IPS-18c (cell line): ENCODE measurements around the gene KIF4A.
A peak's percentile ranks its signal among the peaks of the same experiment; 100 is the strongest.
"Not testable (repeated sequence)": the region's sequence is repeated elsewhere in the genome, so short reads cannot be mapped to it uniquely, and the experiment has no call there.

Experiments
- H3K4me3 ChIP-seq: 2 replicates; pipeline ENCODE4 v1.7.0; 2013; ENCODE audit warnings: low read depth, mild to moderate bottlenecking, low read length, moderate library complexity; ENCODE audit not compliant: insufficient read depth
- H3K9me3 ChIP-seq: one replicate; pipeline ENCODE4 v1.6.1; 2013; ENCODE audit warnings: mild to moderate bottlenecking, low read length, moderate library complexity; ENCODE audit not compliant: control insufficient read depth, insufficient read depth

Gene KIF4A, protein sequence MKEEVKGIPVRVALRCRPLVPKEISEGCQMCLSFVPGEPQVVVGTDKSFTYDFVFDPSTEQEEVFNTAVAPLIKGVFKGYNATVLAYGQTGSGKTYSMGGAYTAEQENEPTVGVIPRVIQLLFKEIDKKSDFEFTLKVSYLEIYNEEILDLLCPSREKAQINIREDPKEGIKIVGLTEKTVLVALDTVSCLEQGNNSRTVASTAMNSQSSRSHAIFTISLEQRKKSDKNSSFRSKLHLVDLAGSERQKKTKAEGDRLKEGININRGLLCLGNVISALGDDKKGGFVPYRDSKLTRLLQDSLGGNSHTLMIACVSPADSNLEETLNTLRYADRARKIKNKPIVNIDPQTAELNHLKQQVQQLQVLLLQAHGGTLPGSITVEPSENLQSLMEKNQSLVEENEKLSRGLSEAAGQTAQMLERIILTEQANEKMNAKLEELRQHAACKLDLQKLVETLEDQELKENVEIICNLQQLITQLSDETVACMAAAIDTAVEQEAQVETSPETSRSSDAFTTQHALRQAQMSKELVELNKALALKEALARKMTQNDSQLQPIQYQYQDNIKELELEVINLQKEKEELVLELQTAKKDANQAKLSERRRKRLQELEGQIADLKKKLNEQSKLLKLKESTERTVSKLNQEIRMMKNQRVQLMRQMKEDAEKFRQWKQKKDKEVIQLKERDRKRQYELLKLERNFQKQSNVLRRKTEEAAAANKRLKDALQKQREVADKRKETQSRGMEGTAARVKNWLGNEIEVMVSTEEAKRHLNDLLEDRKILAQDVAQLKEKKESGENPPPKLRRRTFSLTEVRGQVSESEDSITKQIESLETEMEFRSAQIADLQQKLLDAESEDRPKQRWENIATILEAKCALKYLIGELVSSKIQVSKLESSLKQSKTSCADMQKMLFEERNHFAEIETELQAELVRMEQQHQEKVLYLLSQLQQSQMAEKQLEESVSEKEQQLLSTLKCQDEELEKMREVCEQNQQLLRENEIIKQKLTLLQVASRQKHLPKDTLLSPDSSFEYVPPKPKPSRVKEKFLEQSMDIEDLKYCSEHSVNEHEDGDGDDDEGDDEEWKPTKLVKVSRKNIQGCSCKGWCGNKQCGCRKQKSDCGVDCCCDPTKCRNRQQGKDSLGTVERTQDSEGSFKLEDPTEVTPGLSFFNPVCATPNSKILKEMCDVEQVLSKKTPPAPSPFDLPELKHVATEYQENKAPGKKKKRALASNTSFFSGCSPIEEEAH

DNA sequence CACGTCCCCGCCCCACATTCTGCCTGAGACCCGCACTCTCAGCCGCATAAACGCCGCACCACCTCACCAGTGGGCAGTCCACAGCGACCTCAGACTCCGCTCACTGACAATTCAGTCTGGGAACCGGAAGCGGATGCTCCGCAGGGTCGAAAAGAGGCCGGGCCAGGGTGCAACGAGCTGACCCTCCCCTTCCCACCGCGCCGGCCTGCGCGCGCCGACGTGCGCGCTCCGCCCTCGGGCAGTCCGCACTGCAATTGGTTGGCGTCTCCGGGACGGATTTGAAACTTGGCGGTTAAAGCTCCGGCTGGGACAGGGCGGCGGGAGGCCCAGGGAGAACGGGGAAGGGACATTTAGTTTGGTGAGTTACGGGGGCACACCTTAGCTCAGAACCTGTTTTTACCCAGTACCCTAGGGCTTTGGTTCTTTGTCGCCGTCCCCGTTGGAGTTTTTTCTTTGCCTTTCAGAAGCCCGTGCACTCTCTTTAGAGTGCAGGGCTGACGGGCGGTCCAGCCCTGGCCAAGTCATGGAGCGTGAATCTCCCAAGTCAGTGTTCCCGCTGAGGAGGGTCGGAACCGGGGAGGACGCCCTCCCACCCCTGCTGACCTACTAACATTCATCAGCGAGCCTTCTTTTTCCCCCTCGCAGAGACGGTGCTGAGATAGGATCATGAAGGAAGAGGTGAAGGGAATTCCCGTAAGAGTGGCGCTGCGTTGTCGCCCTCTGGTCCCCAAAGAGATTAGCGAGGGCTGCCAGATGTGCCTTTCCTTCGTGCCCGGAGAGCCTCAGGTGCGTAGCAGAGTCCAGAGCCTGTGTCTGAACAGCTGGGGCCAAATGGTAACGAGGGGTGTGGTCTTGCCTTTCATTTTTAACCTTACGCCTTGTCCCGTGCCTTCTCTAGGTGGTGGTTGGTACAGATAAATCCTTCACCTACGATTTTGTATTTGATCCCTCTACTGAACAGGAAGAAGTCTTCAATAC is at the start of gene KIF4A, which contains the start of gene PDZD11:
KIF4A (plus strand) TSS at position 312 of the 978 bp plus-strand sequence; CDS start at position 667, 355 bp downstream.
PDZD11 (minus strand) TSS at position 135 of the 978 bp plus-strand sequence. CDS start 586 bp downstream, outside the sequence.
- Histone ChIP-seq H3K9me3 (peaks cover 5% of the 10 kb centered on the region), H3K4me3 (peak within 1 kb of the TSS; percentile 59)

DNA sequence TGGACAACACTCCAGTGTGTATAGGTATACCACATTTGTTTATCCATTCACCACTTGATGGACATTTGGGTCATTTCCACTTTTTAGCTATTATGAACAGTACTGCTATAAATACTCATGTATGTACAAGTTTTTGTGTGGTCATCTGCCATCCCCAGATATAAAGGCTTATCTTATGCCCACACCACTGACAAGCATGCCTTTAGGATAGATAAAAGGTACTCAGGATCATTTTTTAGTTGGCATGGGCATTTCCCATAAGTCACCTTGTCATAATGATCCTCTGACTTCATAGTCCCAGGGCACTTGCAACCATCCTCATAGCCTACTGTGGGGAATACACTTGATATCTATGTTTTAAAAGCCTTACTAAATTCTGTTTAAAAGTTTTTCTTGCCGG is 49.2 kb upstream of the KIF4A start:
- Histone ChIP-seq H3K9me3 (peaks cover 2% of the 10 kb centered on the region), H3K4me3 (no peak overlapping the region)

DNA sequence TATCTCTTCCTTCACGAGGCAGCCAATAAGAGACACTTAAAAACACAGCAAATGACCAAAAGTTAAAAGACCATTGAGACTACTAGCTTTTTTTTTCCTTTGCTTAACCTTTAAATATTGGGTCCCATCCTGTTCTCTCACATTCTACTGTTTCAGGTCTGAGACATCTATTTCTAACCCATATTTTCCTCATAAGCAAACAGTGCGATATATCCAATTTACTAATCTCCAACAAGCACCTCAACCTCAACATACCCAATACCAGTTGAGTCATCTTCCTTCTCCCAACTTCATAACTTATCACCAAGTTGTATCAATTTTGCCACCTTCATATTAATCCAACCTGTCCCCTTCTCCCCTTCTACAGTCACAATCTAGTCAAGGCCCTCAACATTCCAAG is 48.4 kb upstream of the KIF4A start:
- Histone ChIP-seq H3K9me3 (peaks cover 2% of the 10 kb centered on the region), H3K4me3 (no peak overlapping the region)

DNA sequence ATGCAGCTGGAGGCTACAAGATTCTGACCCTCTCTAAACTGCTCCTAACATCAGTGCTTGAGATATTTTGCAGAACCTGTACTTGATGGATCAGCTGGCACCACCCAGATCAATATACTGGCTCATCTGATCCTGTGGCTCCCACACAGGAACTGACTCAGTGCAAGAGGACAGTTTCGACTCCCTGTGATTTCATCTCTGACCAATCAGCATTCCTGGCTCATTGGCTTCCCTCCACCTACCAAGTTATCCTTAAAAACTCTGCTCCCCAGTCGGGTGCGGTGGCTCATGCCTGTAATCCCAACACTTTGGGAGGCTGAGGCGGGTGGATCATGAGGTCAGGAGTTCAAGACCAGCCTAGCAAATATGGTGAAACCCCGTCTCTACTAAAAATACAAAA is 46.3 kb upstream of the KIF4A start:
- not testable (repeated sequence) for H3K9me3 ChIP-seq, H3K4me3 ChIP-seq

DNA sequence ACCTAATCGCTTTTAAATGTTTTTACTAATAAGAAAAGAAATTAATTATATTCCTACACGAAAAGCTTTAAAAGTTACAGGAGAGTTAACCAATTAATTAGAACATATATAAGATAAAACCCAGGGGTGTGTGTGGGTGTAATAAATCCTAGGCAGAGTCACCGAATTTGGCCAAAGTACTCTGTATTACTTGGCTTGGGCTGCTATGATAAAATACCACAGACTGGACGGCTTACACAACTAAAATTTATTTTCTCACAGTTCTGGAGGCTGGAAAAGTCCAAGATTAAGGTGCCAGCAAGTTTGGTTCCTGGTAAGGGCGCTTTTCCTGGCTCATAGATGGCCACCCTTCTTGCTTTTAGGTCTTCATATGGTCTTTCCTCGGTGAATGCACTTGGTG is 45.0 kb upstream of the KIF4A start:
- H3K4me3 ChIP-seq, result no peak overlapping the region
- peaks cover 2% of the 10 kb centered on the region for H3K9me3 ChIP-seq

DNA sequence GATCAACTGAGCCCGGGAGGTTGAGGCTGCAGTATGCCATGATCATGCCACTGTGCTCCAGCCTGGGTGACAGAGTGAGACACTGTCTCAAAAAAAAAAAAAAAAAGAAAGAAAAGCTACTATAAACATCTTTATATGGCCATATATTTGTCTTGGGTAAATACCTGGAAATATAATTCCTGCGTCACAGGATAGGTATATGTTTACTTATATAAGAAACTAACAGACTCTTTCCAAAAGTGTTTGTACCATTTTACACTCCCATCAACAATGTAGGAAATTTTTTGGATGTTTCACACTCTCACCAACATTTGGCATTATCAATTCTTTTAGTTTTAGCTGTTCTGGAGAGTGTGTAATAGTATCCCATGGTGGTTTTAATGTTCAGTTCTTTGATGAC is 42.7 kb upstream of the KIF4A start:
- no peaks in the 10 kb centered on the region for H3K9me3 ChIP-seq
- no peak overlapping the region for H3K4me3 ChIP-seq

DNA sequence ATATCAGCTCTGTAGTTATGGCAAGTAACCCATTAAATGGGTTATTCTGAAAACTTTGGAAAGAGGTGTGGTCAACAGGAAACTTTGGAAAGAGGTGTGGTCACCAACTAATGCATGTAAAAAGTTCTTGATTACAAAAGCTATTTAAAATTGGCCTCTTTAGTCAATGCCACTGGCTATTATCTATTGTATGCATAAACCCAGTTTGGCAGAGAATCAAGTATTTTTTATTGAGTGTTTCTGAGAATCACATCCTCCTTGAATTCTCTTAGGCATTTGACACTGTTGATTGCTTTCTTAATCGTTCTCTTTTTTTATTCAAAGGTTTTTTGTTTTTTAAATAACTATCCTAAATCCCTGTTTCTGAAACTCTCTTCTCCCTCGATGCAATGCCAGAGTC is 37.4 kb upstream of the KIF4A start:
- no peak overlapping the region for H3K4me3 ChIP-seq
- peaks cover 10% of the 10 kb centered on the region for H3K9me3 ChIP-seq

DNA sequence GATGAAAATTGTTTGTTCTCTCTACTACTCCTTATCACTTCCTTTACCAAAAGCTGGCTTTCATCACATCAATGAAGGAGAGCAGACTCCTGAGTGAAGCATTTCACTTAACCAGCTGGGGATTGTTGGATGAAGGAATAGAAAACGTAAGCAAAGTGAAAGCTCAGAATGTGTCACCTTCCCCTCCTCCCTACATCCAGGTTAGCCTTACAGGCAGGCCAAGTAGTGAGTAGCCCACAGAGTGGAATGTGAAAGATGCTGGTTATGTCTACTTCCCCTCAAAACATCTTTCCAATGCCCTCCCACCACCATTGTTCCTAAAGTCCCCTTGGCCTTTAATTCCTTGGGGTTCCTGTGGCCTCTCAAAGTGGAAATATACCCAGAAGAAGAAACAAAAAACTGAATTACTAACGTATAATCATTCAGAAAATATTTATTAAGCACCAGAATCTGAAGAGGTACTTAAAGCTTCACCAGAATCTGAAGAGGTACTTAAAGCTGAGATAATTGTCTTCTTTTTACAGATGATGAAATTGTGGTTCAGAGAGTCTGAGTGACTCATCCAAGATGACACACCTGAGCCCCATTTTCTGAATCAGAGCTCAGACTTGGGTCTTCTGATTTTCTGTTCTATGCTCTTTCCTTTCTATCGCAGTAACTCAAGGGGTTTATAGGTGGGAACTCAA is 36.4 kb upstream of the KIF4A start:
- Histone ChIP-seq H3K4me3 (no peak overlapping the region), H3K9me3 (peaks cover 10% of the 10 kb centered on the region)

DNA sequence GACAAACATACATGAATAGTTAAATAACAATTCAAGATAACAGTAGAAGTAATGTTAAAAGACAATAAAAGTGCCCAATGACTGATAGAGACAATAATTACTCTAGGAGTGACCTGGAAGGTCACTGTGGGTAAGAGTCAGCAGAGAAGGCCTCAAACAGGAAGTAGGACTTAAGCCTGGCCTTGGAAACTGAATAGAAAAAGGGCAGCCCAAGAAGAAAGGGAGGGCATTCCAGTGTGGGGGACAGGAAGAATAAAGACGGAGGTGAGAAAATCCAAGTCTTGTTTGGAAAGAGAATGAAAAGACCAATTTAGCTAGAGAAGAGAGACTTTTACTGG is 35.9 kb upstream of the KIF4A start:
- Histone ChIP-seq H3K4me3 (no peak overlapping the region), H3K9me3 (peaks cover 10% of the 10 kb centered on the region)

DNA sequence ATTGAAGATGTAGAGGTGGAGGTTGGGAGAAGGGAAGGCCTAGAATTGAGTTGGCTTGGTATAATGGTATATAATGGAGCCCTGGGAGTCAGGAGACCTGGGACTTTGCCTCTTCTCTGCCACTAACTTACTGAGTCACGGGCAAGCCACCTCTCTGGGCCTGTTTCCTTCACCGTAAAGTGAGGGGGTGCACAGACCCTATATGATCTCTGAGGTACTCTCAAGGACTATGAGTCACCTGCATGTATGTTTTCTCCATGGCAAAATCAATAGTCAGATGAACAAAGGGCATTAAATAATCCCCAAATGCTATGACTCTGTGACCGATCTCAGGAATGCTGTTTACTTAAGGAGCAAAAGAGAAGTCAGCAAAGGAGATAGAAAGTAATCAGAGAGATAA is 35.0 kb upstream of the KIF4A start:
- Histone ChIP-seq H3K9me3 (peaks cover 10% of the 10 kb centered on the region), H3K4me3 (no peak overlapping the region)

DNA sequence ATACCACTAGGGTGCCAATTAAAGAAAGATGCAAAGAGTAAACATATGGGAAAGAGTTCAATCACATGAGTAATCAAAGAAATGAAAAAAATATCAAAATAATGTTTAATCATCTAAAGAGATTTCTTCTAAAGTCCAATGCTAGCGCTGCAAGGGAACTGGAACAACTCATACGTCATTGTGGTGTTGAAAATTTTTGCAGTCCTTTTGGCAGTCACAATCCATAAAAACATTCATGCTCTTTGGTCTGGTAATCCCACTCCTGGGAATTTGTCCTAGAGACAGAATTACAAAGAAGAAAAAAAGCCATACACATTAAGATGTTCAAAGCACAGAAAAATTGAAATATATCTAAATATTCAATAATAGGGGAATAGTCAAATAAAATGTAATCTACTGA is 34.5 kb upstream of the KIF4A start:
- H3K4me3 ChIP-seq, result no peak overlapping the region
- peaks cover 10% of the 10 kb centered on the region for H3K9me3 ChIP-seq

DNA sequence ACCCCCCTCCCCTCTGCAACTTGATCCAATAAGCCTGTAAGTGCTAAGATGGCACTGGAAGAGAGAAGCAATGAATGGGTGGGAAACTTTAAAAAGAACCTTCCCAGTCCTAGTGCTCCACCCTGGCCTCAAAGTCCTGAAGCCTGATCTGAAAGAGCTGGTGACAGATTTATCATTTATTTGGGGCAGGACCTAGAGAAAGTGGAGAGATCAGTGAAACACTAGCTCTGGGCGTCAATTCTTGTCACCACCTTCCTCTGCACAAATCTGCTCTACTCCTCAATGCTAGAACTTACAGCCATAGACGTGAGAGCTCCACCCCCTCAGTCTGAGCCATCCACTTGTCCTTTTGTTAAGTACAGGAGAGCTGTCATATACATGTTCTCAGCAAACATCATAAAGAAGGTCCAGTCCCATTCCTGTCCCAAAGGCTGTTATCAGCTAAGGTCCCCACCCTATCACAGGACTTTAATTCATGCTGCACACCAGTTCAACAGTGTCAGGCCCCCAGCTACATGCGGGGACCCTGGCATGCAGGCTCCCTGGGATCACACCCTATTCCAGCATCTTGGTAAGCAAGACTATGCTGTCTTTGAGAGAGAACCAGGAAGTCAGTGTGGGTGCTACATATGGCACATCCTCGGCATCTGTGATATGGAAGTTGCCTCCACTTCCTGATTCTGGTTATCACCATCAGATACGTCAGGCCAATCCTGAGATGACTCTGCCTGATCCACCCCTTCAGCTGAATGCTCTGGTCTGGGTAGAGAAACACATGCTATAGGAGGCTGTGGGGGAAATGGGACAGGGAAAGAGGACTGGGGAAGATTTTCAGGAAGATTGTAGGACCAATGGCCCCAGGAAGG is 32.2 kb upstream of the KIF4A start:
- Histone ChIP-seq H3K4me3 (no peak overlapping the region), H3K9me3 (peaks cover 14% of the 10 kb centered on the region)

DNA sequence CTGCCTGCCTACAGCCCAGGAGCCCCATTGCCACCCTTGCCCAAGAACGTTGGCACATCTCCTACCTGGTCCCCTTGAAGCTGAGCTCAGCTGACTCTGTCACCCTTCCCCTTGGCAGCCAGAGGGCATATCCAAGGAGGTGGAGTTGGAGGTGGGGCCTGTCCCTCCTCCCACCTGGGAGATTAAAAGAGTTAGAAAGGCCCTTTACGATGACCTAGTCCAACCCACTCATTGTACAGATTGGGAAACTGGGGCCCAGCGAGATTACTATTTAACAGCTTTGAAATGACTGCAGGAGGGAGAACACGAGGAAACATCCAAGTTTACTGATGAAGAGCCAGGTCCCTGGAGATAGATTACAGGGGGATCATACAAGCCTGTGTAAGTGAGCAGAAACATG is 29.8 kb upstream of the KIF4A start, which contains the start of gene P2RY4:
P2RY4 (minus strand) TSS at position 101 of the 400 bp plus-strand sequence. CDS start 580 bp downstream, outside the sequence.
- Histone ChIP-seq H3K9me3 (peaks cover 13% of the 10 kb centered on the region), H3K4me3 (no peak within 1 kb of the TSS)

DNA sequence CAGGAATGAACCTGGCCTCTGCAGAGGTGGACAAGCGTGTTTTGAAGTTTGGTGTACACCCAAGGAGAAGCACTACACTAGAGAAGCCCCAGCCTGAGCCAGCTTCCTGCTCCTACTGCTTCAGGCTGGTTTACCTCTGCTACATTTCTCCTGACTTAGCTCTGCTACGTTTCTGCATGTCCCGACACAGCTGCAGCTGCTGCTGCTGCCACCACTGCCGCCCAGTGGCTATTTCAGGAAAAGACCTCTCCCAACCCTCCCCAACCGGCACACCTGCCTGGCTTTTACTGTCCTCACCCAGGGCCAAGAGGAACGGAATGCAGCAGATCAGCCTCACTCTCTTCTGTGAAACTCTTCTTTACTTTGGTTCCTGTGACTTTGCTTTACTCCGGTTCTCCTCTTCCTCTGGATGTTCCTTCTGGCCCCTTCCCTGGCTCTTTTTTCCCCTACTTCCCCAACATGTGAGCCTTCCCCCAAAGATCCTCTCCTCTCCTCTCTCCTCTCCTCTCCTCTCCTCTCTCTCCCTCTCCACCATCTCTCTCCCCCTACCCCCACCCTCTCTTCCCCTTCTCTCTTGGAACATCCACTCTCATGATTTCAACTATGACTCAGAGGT is 26.8 kb upstream of the KIF4A start:
- H3K9me3 ChIP-seq, result peaks cover 14% of the 10 kb centered on the region
- no peak overlapping the region for H3K4me3 ChIP-seq

DNA sequence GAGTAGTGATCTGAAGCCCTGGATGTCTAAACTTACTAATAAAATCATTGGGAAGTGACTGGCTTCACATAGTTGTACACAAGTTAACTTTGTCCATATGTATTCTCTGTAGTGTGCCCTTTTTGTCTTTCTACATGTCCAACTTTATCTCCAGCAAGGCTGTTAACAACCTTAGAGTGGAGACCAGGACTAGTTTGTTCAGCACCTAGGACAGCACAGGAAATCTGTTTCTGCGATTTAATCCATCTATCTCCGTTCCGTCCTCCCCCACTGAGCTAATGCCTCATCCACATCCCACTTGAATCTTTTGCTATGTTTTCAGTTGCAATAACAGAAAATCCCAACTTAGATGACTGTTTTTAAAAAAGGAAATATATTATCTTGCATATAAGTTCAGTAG is 25.1 kb upstream of the KIF4A start:
- H3K9me3 ChIP-seq, result peaks cover 14% of the 10 kb centered on the region
- no peak overlapping the region for H3K4me3 ChIP-seq
